H1 (cell line): ENCODE data around the gene PI4K2A. TPM values are rescaled to one million over a fixed set of nuclear protein-coding genes. Genes with fewer than 3 reads are reported as not detected.

Experiments used
- ATF2 ChIP-seq: IDR thresholded peaks from 2 replicates; pipeline ENCODE4 v1.6.1; 2012; ENCODE audit warnings: low read length, inconsistent platforms
- BACH1 ChIP-seq: IDR thresholded peaks from 2 replicates; pipeline ENCODE4 v1.6.1; 2012; ENCODE audit warnings: low read length, improper control_type of control experiment
- BCL11A ChIP-seq, 2 experiments: IDR thresholded peaks; one replicate each; pipeline ENCODE4 v1.6.1; 2011; ENCODE audit warnings: low read depth in 2 of 2, low read length in 2 of 2, mild to moderate bottlenecking in 2 of 2
- CEBPB ChIP-seq: IDR thresholded peaks from 2 replicates; pipeline ENCODE4 v1.6.1; 2012; ENCODE audit warnings: low read depth, low read length
- CREB1 ChIP-seq: IDR thresholded peaks from 2 replicates; pipeline ENCODE4 v1.6.1; 2012; ENCODE audit warnings: inconsistent platforms
- CTCF ChIP-seq, 3 experiments: IDR thresholded peaks; 1 replicate in 2 of 3; 2 replicates in 1 of 3; pipeline versions ENCODE4 v1.5.1 to v1.6.1; 2011; ENCODE audit warnings: low read length in 3 of 3, mild to moderate bottlenecking in 3 of 3, inconsistent platforms in 2 of 3, low read depth in 1 of 3, moderate library complexity in 1 of 3; ENCODE audit not compliant: insufficient read depth in 1 of 3; ENCODE audit errors: control extremely low read depth in 1 of 3
- EP300 ChIP-seq, 2 experiments: IDR thresholded peaks; 1 replicate in 1 of 2; 2 replicates in 1 of 2; pipeline ENCODE4 v1.6.1; 2011 to 2012; ENCODE audit warnings: low read depth in 2 of 2, low read length in 2 of 2, mild to moderate bottlenecking in 2 of 2, borderline replicate concordance in 1 of 2, inconsistent platforms in 1 of 2, moderate library complexity in 1 of 2
- EZH2 ChIP-seq: fragments of 200-600 bp; sonication (generic); IDR thresholded peaks from 2 replicates; pipeline ENCODE4 v1.7.1; 2012; ENCODE audit warnings: low read depth, mild to moderate bottlenecking, moderate library complexity, low read length, inconsistent platforms; ENCODE audit not compliant: severe bottlenecking
- GTF2F1 ChIP-seq: IDR thresholded peaks from 2 replicates; pipeline ENCODE4 v1.6.1; 2012; ENCODE audit warnings: low read depth, low read length, improper control_type of control experiment, borderline replicate concordance
- HDAC2 ChIP-seq, 2 experiments: fragments of 300-600 bp in 1 of 2; sonication (generic) in 1 of 2; IDR thresholded peaks; 2 replicates each; pipeline ENCODE4 v1.6.1; 2011 to 2012; ENCODE audit warnings: low read depth in 2 of 2, low read length in 2 of 2, mild to moderate bottlenecking in 2 of 2, moderate library complexity in 2 of 2, borderline replicate concordance in 1 of 2, inconsistent platforms in 1 of 2
- KDM1A ChIP-seq: fragments of 200-600, 300-600 bp; sonication (generic); IDR thresholded peaks from 2 replicates; pipeline ENCODE4 v1.7.1; 2016; ENCODE audit warnings: mild to moderate bottlenecking, low read length, borderline replicate concordance
- KDM4A ChIP-seq: IDR thresholded peaks from one replicate; pipeline ENCODE4 v1.7.1; 2012; ENCODE audit warnings: low read depth, mild to moderate bottlenecking, moderate library complexity, low read length, inconsistent platforms; ENCODE audit not compliant: severe bottlenecking
- KDM5A ChIP-seq: fragments of 200-600 bp; IDR thresholded peaks from 2 replicates; pipeline ENCODE4 v1.7.1; 2012; ENCODE audit warnings: mild to moderate bottlenecking, low read length, inconsistent platforms, mixed read lengths
- POU5F1 ChIP-seq: IDR thresholded peaks from 2 replicates; pipeline ENCODE4 v1.6.1; 2011; ENCODE audit warnings: low read depth, mild to moderate bottlenecking, low read length, moderate library complexity
- RNF2 ChIP-seq: fragments of 200-900, 300-1000 bp; sonication (generic); IDR thresholded peaks from 2 replicates; pipeline ENCODE4 v1.7.1; 2016; ENCODE audit warnings: borderline replicate concordance, low read depth, mild to moderate bottlenecking, antibody characterized with exemption, low read length; ENCODE audit not compliant: poor library complexity, severe bottlenecking; ENCODE audit errors: missing control alignments
- SIX5 ChIP-seq: IDR thresholded peaks from 2 replicates; pipeline ENCODE4 v1.6.1; 2011; ENCODE audit warnings: mild to moderate bottlenecking, low read depth, low read length
- SRF ChIP-seq: IDR thresholded peaks from 2 replicates; pipeline ENCODE4 v1.6.1; 2011; ENCODE audit warnings: mild to moderate bottlenecking, low read depth, low read length, moderate library complexity
- TBP ChIP-seq: IDR thresholded peaks from 2 replicates; pipeline ENCODE4 v1.6.1; 2011; ENCODE audit warnings: low read depth, low read length, improper control_type of control experiment
- USF2 ChIP-seq: IDR thresholded peaks from 2 replicates; pipeline ENCODE4 v1.6.1; 2011; ENCODE audit warnings: low read length, improper control_type of control experiment
- polyA plus RNA-seq, 7 experiments: library from polyadenylated mRNA; depleted of rRNA in 3 of 7; stranded (reverse) in 5 of 7; unstranded in 2 of 7; fragments of >200 nt in 5 of 7; fragments of 200-250 nt in 2 of 7; gene quantifications; 1 replicate in 5 of 7; 2 replicates in 1 of 7; 4 replicates in 1 of 7; pipeline versions ENCODE4 v1.2.1 to v1.2.3, GENCODE V29; 2011 to 2013; ENCODE audit warnings: missing spikeins in 2 of 7, mixed read lengths in 2 of 7
- total RNA-seq: library from RNA; stranded (reverse); fragmentation: NEBNext Ultra II Directional; extraction: Animal tissue kit (Norgen Biotek cat#: 25700); gene quantifications from 2 replicates; pipeline ENCODE4 v1.2.1, GENCODE V29; 2021

The PI4K2A gene
- total and polyA plus RNA-seq, 2 of the 8 experiments (the other 6 are each of a cell fraction or from before 2014, with no cell fraction given), result 20.7 to 21.9 TPM

GRCh38 chr10:97713826-97714400 lies 73.4 kb downstream of the PI4K2A start (continued):
- peak; percentile 89 for TF ChIP-seq KDM4A
- no peak; a peak in 1 of 4 replicates for TF ChIP-seq HDAC2 (IDR thresholded peaks at IDR 0.05; ENCODE audit: borderline replicate concordance in 1 of 2, low read depth in 2 of 2, low read length in 2 of 2)
- TF ChIP-seq EP300 (IDR thresholded peaks at IDR 0.05; ENCODE audit: borderline replicate concordance in 1 of 2, low read depth in 2 of 2, low read length in 2 of 2), result no peak
- no peak for TF ChIP-seq RNF2
- no peak for TF ChIP-seq GTF2F1
- TF ChIP-seq POU5F1, result no peak
- TF ChIP-seq CTCF (IDR thresholded peaks at IDR 0.05; ENCODE audit: control extremely low read depth in 1 of 3, insufficient read depth in 1 of 3, low read depth in 1 of 3, low read length in 3 of 3), result peak in 2 of 3 experiments; percentile 22 to 41; a peak in 2 of 4 replicates
- peak; percentile 69 for TF ChIP-seq CREB1
- no peak for TF ChIP-seq KDM5A
- TF ChIP-seq EZH2, result no peak
- TF ChIP-seq BCL11A (IDR thresholded peaks at IDR 0.05; ENCODE audit: low read depth in 2 of 2, low read length in 2 of 2), result no peak
- 0 out of 2 replicates have a peak, but pooled peaks have one; percentile 35 for TF ChIP-seq TBP
- TF ChIP-seq SIX5, result no peak
- TF ChIP-seq ATF2, result no peak
- no peak for TF ChIP-seq KDM1A
- no peak for TF ChIP-seq SRF
- no peak for TF ChIP-seq CEBPB
- TF ChIP-seq USF2, result no peak
- no peak for TF ChIP-seq BACH1
